GM12873 (cell line): ENCODE data around the gene VCP.

Source experiments
- CTCF ChIP-seq: IDR thresholded peaks from 2 replicates; pipeline ENCODE4 v1.5.1; 2012; ENCODE audit warnings: low read depth, mild to moderate bottlenecking, moderate library complexity, low read length, control low read depth; ENCODE audit not compliant: insufficient read depth; ENCODE audit errors: missing control alignments

VCP gene

GRCh38 chr9:35106343-35106730, 33.9 kb upstream of the VCP start:
- no peak for TF ChIP-seq CTCF

GRCh38 chr9:35105571-35106342, 33.3 kb upstream of the VCP start:
- TF ChIP-seq CTCF = no peak

GRCh38 chr9:35105126-35105525, 32.7 kb upstream of the VCP start:
- TF ChIP-seq CTCF = no peak

- TF ChIP-seq CTCF = no peak
These were observed 32.2 kb upstream of the VCP start for GRCh38 chr9:35104586-35104985.

- no peak for TF ChIP-seq CTCF
These were observed 31.3 kb upstream of the VCP start for GRCh38 chr9:35103660-35104191.

- no peak for TF ChIP-seq CTCF
These were observed 30.6 kb upstream of the VCP start, which contains the start of gene STOML2 for GRCh38 chr9:35102769-35103659. Gene STOML2 (minus strand): TSS chr9:35103131. CDS start chr9:35103094, 37 bp downstream.

- no peak for TF ChIP-seq CTCF
These were observed 30.0 kb upstream of the VCP start for GRCh38 chr9:35102465-35102768.
